Activated naive CD8-positive, alpha-beta T cell treated with anti-CD3 and anti-CD28 coated beads, Interleukin-2, amount 50 U/mL, for 24 hours (primary cell): Measurements from ENCODE around the gene ACAA2.
A peak's percentile ranks its signal among the peaks of the same experiment; 100 is the strongest.

ENCODE experiments used
- ATAC-seq: fragments of 150-1000 bp; cut with Tn5 transposase; one replicate; pipeline ENCODE4 v1.10.0; 2021
- DNase-seq: peaks from one replicate; pipeline ENCODE4 v3.0.0; 2021
- H3K27ac Mint-ChIP-seq: one replicate; pipeline ENCODE4 v1.8.0; 2021; ENCODE audit warnings: mild to moderate bottlenecking, mixed read lengths
- H3K27me3 Mint-ChIP-seq: one replicate; pipeline ENCODE4 v1.8.0; 2021; ENCODE audit warnings: mixed read lengths
- H3K36me3 Mint-ChIP-seq: one replicate; pipeline ENCODE4 v1.8.0; 2021; ENCODE audit warnings: low read depth, mixed read lengths
- H3K4me1 Mint-ChIP-seq: one replicate; pipeline ENCODE4 v1.8.0; 2021; ENCODE audit warnings: mixed read lengths
- H3K4me3 Mint-ChIP-seq: one replicate; pipeline ENCODE4 v1.8.0; 2021; ENCODE audit warnings: mild to moderate bottlenecking, moderate library complexity, mixed read lengths
- H3K9me3 Mint-ChIP-seq: one replicate; pipeline ENCODE4 v1.8.0; 2021; ENCODE audit warnings: mixed read lengths

ACAA2 gene

GRCh38 chr18:49813319-49814146 is at the start of gene ACAA2:
TSS of gene ACAA2 (minus strand) at chr18:49813533. CDS start at chr18:49813484, 49 bp downstream.
- peak; percentile 93 for ATAC-seq
- H3K4me1 Mint-ChIP-seq: peaks cover 51% of the 10 kb centered on the region
- DNase-seq: peak; percentile 90
- H3K4me3 Mint-ChIP-seq: peak within 1 kb of the TSS; percentile 95
- H3K27me3 Mint-ChIP-seq: no peaks in the 10 kb centered on the region
- H3K9me3 Mint-ChIP-seq: peaks cover 8% of the 10 kb centered on the region
- H3K27ac Mint-ChIP-seq: peak within 1 kb of the TSS; percentile 97
- peaks cover 21% of the 10 kb centered on the region for H3K36me3 Mint-ChIP-seq

- H3K36me3 Mint-ChIP-seq: no peaks in the 10 kb centered on the region
- ATAC-seq: no peak
- no peak overlapping the region for H3K4me3 Mint-ChIP-seq
- H3K4me1 Mint-ChIP-seq: no peaks in the 10 kb centered on the region
- no peaks in the 10 kb centered on the region for H3K9me3 Mint-ChIP-seq
- no peak overlapping the region for H3K27ac Mint-ChIP-seq
- H3K27me3 Mint-ChIP-seq: peaks cover 2% of the 10 kb centered on the region
- no peak for DNase-seq
These were observed 49.5 kb upstream of the ACAA2 start for GRCh38 chr18:49862656-49863385.

GRCh38 chr18:49861659-49862058 is 48.3 kb upstream of the ACAA2 start:
- no peaks in the 10 kb centered on the region for H3K9me3 Mint-ChIP-seq
- DNase-seq (no peak), ATAC-seq (no peak)
- peaks cover 2% of the 10 kb centered on the region for H3K27me3 Mint-ChIP-seq
- no peak overlapping the region for H3K27ac Mint-ChIP-seq
- H3K4me1 Mint-ChIP-seq: no peaks in the 10 kb centered on the region
- H3K36me3 Mint-ChIP-seq: no peaks in the 10 kb centered on the region
- H3K4me3 Mint-ChIP-seq: no peak overlapping the region

GRCh38 chr18:49859725-49860124 is 46.4 kb upstream of the ACAA2 start:
- H3K27ac Mint-ChIP-seq: no peak overlapping the region
- H3K4me1 Mint-ChIP-seq: no peaks in the 10 kb centered on the region
- no peaks in the 10 kb centered on the region for H3K36me3 Mint-ChIP-seq
- peaks cover 2% of the 10 kb centered on the region for H3K27me3 Mint-ChIP-seq
- H3K4me3 Mint-ChIP-seq: no peak overlapping the region
- ATAC-seq (no peak), DNase-seq (no peak)
- no peaks in the 10 kb centered on the region for H3K9me3 Mint-ChIP-seq

GRCh38 chr18:49859021-49859359 is 45.7 kb upstream of the ACAA2 start:
- Mint-ChIP-seq H3K9me3 (no peaks in the 10 kb centered on the region), H3K27me3 (no peaks in the 10 kb centered on the region), H3K4me1 (no peaks in the 10 kb centered on the region), H3K4me3 (no peak overlapping the region), H3K36me3 (no peaks in the 10 kb centered on the region), H3K27ac (no peak overlapping the region)
- DNase-seq: no peak
- no peak for ATAC-seq

GRCh38 chr18:49858309-49859020 is 45.1 kb upstream of the ACAA2 start:
- ATAC-seq (no peak), DNase-seq (peak; percentile 71)
- no peak overlapping the region for H3K4me3 Mint-ChIP-seq
- H3K27ac Mint-ChIP-seq: no peak overlapping the region
- H3K4me1 Mint-ChIP-seq: no peaks in the 10 kb centered on the region
- no peaks in the 10 kb centered on the region for H3K9me3 Mint-ChIP-seq
- H3K36me3 Mint-ChIP-seq: no peaks in the 10 kb centered on the region
- no peaks in the 10 kb centered on the region for H3K27me3 Mint-ChIP-seq

- Mint-ChIP-seq H3K4me1 (no peaks in the 10 kb centered on the region), H3K9me3 (no peaks in the 10 kb centered on the region), H3K27me3 (no peaks in the 10 kb centered on the region), H3K27ac (no peak overlapping the region), H3K36me3 (no peaks in the 10 kb centered on the region), H3K4me3 (no peak overlapping the region)
- DNase-seq (no peak), ATAC-seq (no peak)
These were observed 44.4 kb upstream of the ACAA2 start for GRCh38 chr18:49857708-49858107.

GRCh38 chr18:49856496-49856895 is 43.2 kb upstream of the ACAA2 start:
- ATAC-seq (no peak), DNase-seq (no peak)
- H3K9me3 Mint-ChIP-seq: no peaks in the 10 kb centered on the region
- no peaks in the 10 kb centered on the region for H3K36me3 Mint-ChIP-seq
- H3K4me1 Mint-ChIP-seq: no peaks in the 10 kb centered on the region
- H3K27me3 Mint-ChIP-seq: no peaks in the 10 kb centered on the region
- H3K4me3 Mint-ChIP-seq: no peak overlapping the region
- H3K27ac Mint-ChIP-seq: no peak overlapping the region

GRCh38 chr18:49855711-49856415 is 42.5 kb upstream of the ACAA2 start:
- no peak overlapping the region for H3K4me3 Mint-ChIP-seq

GRCh38 chr18:49854681-49855080 is 41.3 kb upstream of the ACAA2 start:
- no peak overlapping the region for H3K4me3 Mint-ChIP-seq
- H3K36me3 Mint-ChIP-seq: no peaks in the 10 kb centered on the region
- DNase-seq: no peak
- no peak for ATAC-seq
- no peak overlapping the region for H3K27ac Mint-ChIP-seq
- no peaks in the 10 kb centered on the region for H3K4me1 Mint-ChIP-seq
- H3K9me3 Mint-ChIP-seq: no peaks in the 10 kb centered on the region
- H3K27me3 Mint-ChIP-seq: no peaks in the 10 kb centered on the region

More at GRCh38 chr18:49855711-49856415, 42.5 kb upstream of the ACAA2 start:
- DNase-seq (no peak), ATAC-seq (no peak)
- Mint-ChIP-seq H3K27ac (no peak overlapping the region), H3K4me1 (no peaks in the 10 kb centered on the region), H3K9me3 (no peaks in the 10 kb centered on the region), H3K36me3 (no peaks in the 10 kb centered on the region), H3K27me3 (no peaks in the 10 kb centered on the region)

GRCh38 chr18:49853436-49853835 is 40.1 kb upstream of the ACAA2 start:
- no peak for DNase-seq
- no peaks in the 10 kb centered on the region for H3K4me1 Mint-ChIP-seq
- no peaks in the 10 kb centered on the region for H3K36me3 Mint-ChIP-seq
- H3K27me3 Mint-ChIP-seq: peaks cover 2% of the 10 kb centered on the region
- no peak overlapping the region for H3K27ac Mint-ChIP-seq
- H3K9me3 Mint-ChIP-seq: no peaks in the 10 kb centered on the region
- no peak overlapping the region for H3K4me3 Mint-ChIP-seq
- no peak for ATAC-seq

GRCh38 chr18:49853011-49853410 is 39.7 kb upstream of the ACAA2 start:
- DNase-seq (no peak), ATAC-seq (no peak)
- H3K27me3 Mint-ChIP-seq: peaks cover 2% of the 10 kb centered on the region
- no peak overlapping the region for H3K27ac Mint-ChIP-seq
- no peaks in the 10 kb centered on the region for H3K9me3 Mint-ChIP-seq
- H3K36me3 Mint-ChIP-seq: no peaks in the 10 kb centered on the region
- no peak overlapping the region for H3K4me3 Mint-ChIP-seq
- H3K4me1 Mint-ChIP-seq: no peaks in the 10 kb centered on the region

- Mint-ChIP-seq H3K9me3 (no peaks in the 10 kb centered on the region), H3K36me3 (no peaks in the 10 kb centered on the region), H3K4me3 (no peak overlapping the region), H3K4me1 (no peaks in the 10 kb centered on the region), H3K27me3 (peaks cover 2% of the 10 kb centered on the region), H3K27ac (no peak overlapping the region)
- DNase-seq: no peak
- no peak for ATAC-seq
These were observed 38.3 kb upstream of the ACAA2 start for GRCh38 chr18:49851624-49852023.

- DNase-seq: no peak
- H3K4me1 Mint-ChIP-seq: no peaks in the 10 kb centered on the region
- no peak for ATAC-seq
- no peaks in the 10 kb centered on the region for H3K36me3 Mint-ChIP-seq
- peaks cover 2% of the 10 kb centered on the region for H3K27me3 Mint-ChIP-seq
- no peak overlapping the region for H3K27ac Mint-ChIP-seq
- no peak overlapping the region for H3K4me3 Mint-ChIP-seq
- no peaks in the 10 kb centered on the region for H3K9me3 Mint-ChIP-seq
These were observed 37.3 kb upstream of the ACAA2 start for GRCh38 chr18:49850636-49851035.
